Ascending aorta (tissue), 2 donors: Measurements from ENCODE around the gene MOB3A. TPM values are rescaled to one million over a fixed set of nuclear protein-coding genes. Genes with fewer than 3 reads are reported as not detected.
"Not testable (repeated sequence)": the region's sequence is repeated elsewhere in the genome, so short reads cannot be mapped to it uniquely, and the experiment has no call there.

Source experiments
- DNase-seq, 2 donors: peaks; one replicate each; pipeline ENCODE4 v3.0.0-alpha.2; 2019; ENCODE audit warnings: low spot score in 2 of 2
- H3K27ac ChIP-seq, 2 donors: fragments of 200-600 bp; sonication (generic); one replicate each; pipeline ENCODE4 v1.5.1; 2016 to 2017; ENCODE audit warnings: mild to moderate bottlenecking in 1 of 2
- H3K27me3 ChIP-seq: fragments of 200-600 bp; sonication (generic); one replicate; pipeline ENCODE4 v1.5.1; 2017
- H3K36me3 ChIP-seq, 2 donors: fragments of 200-600 bp; sonication (generic); one replicate each; pipeline ENCODE4 v1.5.1; 2016
- H3K4me1 ChIP-seq, 2 donors: fragments of 200-600 bp; sonication (generic); one replicate each; pipeline ENCODE4 v1.5.1; 2016 to 2017; ENCODE audit warnings: mild to moderate bottlenecking in 1 of 2
- H3K4me3 ChIP-seq, 2 donors: fragments of 200-600 bp; sonication (generic); one replicate each; pipeline ENCODE4 v1.5.1; 2016 to 2017; ENCODE audit warnings: mild to moderate bottlenecking in 1 of 2
- H3K9me3 ChIP-seq, 2 donors: fragments of 200-600 bp; sonication (generic); one replicate each; pipeline ENCODE4 v1.5.1; 2016
- CTCF ChIP-seq, 3 experiments: fragments of 200-600 bp in 2 of 3; fragments of 450-650 bp in 1 of 3; sonication (generic) in 2 of 3; IDR thresholded peaks; one replicate each; pipeline ENCODE4 v1.5.1; 2016 to 2019; ENCODE audit warnings: antibody characterized with exemption in 3 of 3, mild to moderate bottlenecking in 1 of 3, moderate library complexity in 1 of 3
- intact Hi-C: fragments of 100-400 bp; cut with DNase I; formaldehyde crosslinking; loops from one replicate; pipeline ENCODE4 v1.15.1; 2023
- total RNA-seq: library from RNA; depleted of rRNA; stranded (reverse); fragments of >200 nt; gene quantifications from one replicate; pipeline ENCODE4 v1.1.0, GENCODE V29; 2016

The MOB3A gene
- total RNA-seq, 1 donor from 2014 or later: 44.4 TPM

GRCh38 chr19:2035590-2035991, 60.5 kb downstream of the MOB3A start:
- Histone ChIP-seq H3K4me1 (peaks cover 0 to 16% of the 10 kb centered on the region in 2 donors), H3K27ac (no peak overlapping the region), H3K36me3 (peaks cover 24 to 27% of the 10 kb centered on the region in 2 donors), H3K4me3 (no peak overlapping the region), H3K27me3 (no peaks in the 10 kb centered on the region), H3K9me3 (peaks cover 4 to 9% of the 10 kb centered on the region in 2 donors)
- DNase-seq: no peak
- intact Hi-C loops: no loop called here
- TF ChIP-seq CTCF (IDR thresholded peaks at IDR 0.05): no peak

DNA sequence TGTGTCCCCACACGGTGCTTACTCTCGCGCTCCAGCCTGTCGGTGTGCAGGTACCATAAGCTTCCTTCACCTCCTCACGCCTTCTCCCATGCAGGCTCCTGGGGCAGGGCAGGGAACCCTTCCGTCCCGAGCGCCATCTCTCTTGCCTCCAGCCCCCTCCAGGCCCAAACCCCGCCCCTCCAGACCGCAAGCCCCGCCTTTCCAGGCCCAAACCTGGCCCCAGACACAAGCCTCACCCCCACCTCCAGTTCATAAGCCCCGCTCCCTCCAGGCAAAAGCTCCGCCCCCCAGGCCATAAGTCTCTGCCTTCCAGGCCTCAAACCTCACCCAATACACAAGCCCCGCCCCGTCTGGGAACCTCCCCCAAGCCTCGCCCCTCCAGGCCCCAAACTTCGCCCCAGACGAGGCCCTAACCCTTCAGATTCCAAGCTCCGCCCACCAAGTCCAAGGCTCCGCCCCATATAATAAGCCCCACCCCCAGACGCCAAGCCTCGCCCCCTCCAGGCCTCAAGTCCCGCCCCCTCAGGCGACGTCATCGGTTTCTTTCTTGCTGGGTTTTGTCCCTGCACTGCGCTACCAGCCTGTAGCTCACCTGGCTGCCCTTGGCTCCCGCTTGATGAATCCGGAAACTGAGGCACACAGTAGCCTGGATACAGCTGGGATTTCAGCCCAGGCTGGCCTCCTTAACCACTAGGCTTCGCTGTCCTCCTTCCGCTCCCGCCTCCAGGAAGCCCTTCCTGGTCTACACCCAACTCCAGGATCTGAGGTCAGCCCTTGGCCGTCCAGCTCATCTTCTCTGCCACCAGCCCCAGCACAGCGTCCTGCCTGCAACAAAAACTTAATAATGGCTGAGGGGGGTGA, 61.2 kb downstream of the MOB3A start:
- no peak for TF ChIP-seq CTCF (IDR thresholded peaks at IDR 0.05)
- intact Hi-C loops: no loop called here
- Histone ChIP-seq H3K27me3 (no peaks in the 10 kb centered on the region), H3K27ac (no peak overlapping the region), H3K4me3 (no peak overlapping the region), H3K9me3 (peaks cover 4 to 9% of the 10 kb centered on the region in 2 donors), H3K4me1 (peaks cover 0 to 16% of the 10 kb centered on the region in 2 donors), H3K36me3 (peaks cover 18 to 21% of the 10 kb centered on the region in 2 donors)
- no peak for DNase-seq

- Histone ChIP-seq H3K36me3 (peaks cover 11 to 14% of the 10 kb centered on the region in 2 donors), H3K4me1 (peaks cover 0 to 16% of the 10 kb centered on the region in 2 donors)
- DNase-seq, H3K4me3 ChIP-seq, H3K27ac ChIP-seq, H3K27me3 ChIP-seq, intact Hi-C loops, H3K9me3 ChIP-seq: not testable (repeated sequence)
Measured at GRCh38 chr19:2034253-2034652, 61.9 kb downstream of the MOB3A start.

GRCh38 chr19:2033825-2034159, 62.3 kb downstream of the MOB3A start:
- no peaks in the 10 kb centered on the region for H3K27me3 ChIP-seq
- no peak overlapping the region for H3K4me3 ChIP-seq
- no peak for TF ChIP-seq CTCF (IDR thresholded peaks at IDR 0.05)
- H3K4me1 ChIP-seq: peaks cover 0 to 16% of the 10 kb centered on the region in 2 donors
- DNase-seq: no peak
- intact Hi-C loops: no loop called here
- peaks cover 6 to 9% of the 10 kb centered on the region in 2 donors for H3K36me3 ChIP-seq
- peaks cover 4 to 9% of the 10 kb centered on the region in 2 donors for H3K9me3 ChIP-seq
- H3K27ac ChIP-seq: peak overlapping the region in 1 of 2 donors; percentile 92

- H3K27me3 ChIP-seq: no peaks in the 10 kb centered on the region
- H3K4me1 ChIP-seq: peaks cover 0 to 16% of the 10 kb centered on the region in 2 donors
- no peak for TF ChIP-seq CTCF (IDR thresholded peaks at IDR 0.05)
- DNase-seq: no peak
- intact Hi-C loops: no loop called here
- H3K36me3 ChIP-seq: peaks cover 1 to 4% of the 10 kb centered on the region in 2 donors
- H3K9me3 ChIP-seq: peaks cover 4 to 9% of the 10 kb centered on the region in 2 donors
- H3K4me3 ChIP-seq: peak overlapping the region in 1 of 2 donors; percentile 14
- H3K27ac ChIP-seq: peak overlapping the region; percentile 88 to 92
Measured at GRCh38 chr19:2033115-2033824, 62.9 kb downstream of the MOB3A start.
